ENCODE data around the gene COPE.

COPE gene

DNA sequence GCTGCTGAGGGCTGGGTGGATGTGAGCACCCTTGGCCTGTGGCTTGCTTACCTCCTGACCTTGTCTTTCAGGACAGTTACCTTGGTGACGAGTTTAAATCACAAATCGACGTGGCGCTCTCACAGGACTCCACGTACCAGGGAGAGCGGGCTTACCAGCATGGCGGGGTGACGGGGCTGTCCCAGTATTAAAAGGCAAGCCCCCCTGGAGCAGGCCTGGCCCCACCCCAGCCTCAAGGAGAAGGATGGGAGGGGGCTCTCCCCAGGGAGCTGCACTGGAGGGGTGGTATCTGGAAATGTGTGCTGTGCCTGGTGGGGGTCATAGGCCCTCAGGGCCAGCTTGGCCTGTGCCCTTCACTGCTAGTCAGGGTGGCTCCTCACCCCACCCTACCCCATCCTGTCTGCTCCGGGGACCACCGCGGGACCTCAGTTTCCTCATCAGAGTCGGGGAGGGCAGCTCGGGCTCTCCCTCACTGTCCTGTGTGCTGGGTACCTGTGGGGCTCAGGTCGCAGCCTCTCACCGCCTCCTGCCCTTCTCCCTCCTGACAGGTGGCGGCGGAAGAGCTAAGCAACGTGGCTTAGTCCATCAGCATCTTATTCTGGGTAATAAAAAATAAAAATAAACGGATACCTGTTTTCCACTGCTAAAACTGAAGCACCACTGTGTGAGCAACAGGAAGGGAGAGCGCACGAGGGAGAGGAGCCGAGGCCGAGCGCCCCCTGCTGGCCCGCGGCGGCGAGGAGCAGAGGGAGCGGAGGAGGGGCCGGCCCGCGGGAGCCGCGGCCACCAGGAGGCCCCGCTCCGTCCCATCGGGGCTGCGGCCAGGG is 53.0 kb downstream of the COPE start:
- TF ChIP-seq, protein P1, sequence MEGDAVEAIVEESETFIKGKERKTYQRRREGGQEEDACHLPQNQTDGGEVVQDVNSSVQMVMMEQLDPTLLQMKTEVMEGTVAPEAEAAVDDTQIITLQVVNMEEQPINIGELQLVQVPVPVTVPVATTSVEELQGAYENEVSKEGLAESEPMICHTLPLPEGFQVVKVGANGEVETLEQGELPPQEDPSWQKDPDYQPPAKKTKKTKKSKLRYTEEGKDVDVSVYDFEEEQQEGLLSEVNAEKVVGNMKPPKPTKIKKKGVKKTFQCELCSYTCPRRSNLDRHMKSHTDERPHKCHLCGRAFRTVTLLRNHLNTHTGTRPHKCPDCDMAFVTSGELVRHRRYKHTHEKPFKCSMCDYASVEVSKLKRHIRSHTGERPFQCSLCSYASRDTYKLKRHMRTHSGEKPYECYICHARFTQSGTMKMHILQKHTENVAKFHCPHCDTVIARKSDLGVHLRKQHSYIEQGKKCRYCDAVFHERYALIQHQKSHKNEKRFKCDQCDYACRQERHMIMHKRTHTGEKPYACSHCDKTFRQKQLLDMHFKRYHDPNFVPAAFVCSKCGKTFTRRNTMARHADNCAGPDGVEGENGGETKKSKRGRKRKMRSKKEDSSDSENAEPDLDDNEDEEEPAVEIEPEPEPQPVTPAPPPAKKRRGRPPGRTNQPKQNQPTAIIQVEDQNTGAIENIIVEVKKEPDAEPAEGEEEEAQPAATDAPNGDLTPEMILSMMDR (IDR thresholded peaks at IDR 0.05; ENCODE audit: low read depth, low read length): peak; percentile 77
- peak; percentile 66 to 67 for DNase-seq (ENCODE audit: low read depth in 2 of 2)
- H3K4me3 ChIP-seq (replicated peaks in 1 of 2; ENCODE audit: low read depth in 2 of 2, low read length in 2 of 2): no peak overlapping the region

DNA sequence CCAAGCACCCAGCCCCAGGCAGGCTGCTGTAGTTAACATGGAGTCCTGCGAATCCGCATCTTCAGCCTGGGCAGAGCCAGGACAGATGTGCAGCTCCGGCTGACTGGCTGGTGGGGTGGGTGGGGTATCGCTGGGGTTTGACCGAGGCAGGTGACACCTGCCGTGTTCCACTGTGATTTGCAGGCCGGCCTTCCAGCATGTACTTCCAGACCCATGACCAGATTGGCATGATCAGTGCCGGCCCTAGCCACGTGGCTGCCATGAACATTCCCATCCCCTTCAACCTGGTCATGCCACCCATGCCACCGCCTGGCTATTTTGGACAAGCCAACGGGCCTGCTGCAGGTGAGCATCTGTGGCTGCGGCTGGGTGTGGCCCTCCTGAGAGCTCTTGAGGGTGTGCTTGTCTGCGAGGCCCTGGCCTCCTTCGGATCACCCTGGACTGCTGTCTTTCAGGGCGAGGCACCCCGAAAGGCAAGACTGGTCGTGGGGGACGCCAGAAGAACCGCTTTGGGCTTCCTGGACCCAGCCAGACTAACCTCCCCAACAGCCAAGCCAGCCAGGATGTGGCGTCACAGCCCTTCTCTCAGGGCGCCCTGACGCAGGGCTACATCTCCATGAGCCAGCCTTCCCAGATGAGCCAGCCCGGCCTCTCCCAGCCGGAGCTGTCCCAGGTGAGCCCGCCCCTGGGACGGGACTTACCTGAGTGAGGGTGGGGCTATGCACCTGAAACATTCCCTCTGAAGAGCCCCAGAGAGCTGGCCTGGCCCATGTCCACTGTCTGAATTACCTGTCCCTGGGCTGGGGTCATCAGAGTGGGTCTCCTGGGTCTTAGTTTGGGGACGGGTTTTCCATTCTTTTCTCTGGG is 53.8 kb downstream of the COPE start:
- TF ChIP-seq, protein P1 (IDR thresholded peaks at IDR 0.05; ENCODE audit: low read depth, low read length): no peak
- DNase-seq (ENCODE audit: low read depth in 2 of 2): no peak
- H3K4me3 ChIP-seq (replicated peaks in 1 of 2; ENCODE audit: low read depth in 2 of 2, low read length in 2 of 2): no peak overlapping the region

DNA sequence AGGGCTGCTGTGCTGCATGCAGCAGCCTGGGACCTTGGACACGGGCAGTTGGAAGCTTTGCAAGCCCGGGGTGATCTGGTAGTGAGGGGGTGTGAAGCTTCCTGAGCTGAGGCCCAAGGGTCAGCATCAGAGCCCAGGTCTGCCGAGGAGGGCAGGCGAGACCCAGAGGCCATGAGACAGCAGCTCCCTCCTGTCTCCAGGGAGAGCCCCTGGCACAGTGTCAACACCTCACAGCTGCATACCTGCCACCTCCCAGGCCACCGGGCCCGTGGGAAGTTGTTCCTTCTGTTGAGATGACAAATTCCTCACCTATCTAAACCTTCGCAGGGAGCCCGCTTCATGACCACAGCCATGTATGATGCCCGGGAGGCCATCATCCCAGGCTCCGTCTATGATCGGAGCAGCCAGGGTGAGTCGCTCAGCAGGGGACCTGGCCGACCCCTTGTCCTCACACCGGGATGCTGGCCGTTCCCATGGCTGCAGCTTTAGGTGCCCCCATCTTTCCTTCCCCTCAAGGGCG is 55.3 kb downstream of the COPE start:
- no peak for DNase-seq (ENCODE audit: low read depth in 2 of 2)
- no peak overlapping the region for H3K4me3 ChIP-seq (replicated peaks in 1 of 2; ENCODE audit: low read depth in 2 of 2, low read length in 2 of 2)
- TF ChIP-seq, protein P1 (IDR thresholded peaks at IDR 0.05; ENCODE audit: low read depth, low read length): no peak

DNA sequence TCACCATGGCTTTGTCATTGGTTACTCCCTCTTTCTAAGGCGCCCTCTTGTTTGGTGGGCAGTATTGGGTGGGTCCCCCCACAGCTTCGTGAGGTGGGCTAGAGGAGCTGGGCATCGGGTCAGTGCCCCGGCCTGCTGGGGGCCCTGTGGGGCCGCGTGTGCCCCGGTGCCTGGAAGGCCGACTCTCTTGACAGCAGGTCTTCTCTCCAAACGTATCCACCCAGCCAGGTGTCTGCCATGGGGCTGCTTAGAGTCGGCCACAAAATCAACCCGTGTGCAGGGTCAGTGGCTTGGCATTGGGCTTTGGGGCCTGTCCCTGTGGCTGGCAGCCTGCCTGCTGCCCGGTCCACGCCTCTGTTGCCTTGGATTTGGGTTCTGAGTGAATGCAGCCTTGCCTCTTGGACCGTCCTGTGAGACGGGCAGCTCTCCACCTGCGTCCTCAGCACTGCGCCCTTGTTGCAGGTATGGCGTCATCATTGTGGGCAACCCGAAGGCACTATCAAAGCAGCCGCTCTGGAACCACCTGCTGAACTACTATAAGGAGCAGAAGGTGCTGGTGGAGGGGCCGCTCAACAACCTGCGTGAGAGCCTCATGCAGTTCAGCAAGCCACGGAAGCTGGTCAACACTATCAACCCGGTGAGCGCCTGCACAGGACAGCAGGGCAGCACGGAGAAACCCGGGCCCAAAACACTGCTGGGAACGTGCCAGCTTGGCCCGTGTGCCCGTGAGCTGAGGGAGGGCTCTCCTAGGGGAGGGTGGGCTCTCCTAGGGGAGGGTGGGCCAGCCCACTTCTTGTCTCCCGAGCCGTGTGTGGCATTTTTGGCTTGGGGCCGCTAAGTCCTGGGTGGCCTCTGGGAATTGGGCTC is 56.0 kb downstream of the COPE start:
- TF ChIP-seq, protein P1 (IDR thresholded peaks at IDR 0.05; ENCODE audit: low read depth, low read length): no peak
- no peak for DNase-seq (ENCODE audit: low read depth in 2 of 2)
- H3K4me3 ChIP-seq (replicated peaks in 1 of 2; ENCODE audit: low read depth in 2 of 2, low read length in 2 of 2): no peak overlapping the region

DNA sequence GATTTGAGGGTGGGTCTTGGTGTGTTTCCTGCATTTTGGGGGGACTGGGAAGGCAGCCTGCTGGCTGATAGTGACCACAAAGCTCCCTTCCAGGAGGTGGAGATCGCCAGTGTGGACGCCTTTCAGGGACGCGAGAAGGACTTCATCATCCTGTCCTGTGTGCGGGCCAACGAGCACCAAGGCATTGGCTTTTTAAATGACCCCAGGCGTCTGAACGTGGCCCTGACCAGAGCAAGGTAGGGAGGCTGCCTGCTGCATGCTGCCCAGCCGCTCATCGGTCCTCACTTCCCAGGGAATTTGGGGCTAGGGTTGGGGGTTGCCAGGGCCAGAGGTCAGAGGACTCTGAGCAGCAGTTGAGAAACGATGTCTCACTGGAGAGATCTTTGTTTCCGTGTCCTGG is 57.3 kb downstream of the COPE start:
- no peak overlapping the region for H3K4me3 ChIP-seq (replicated peaks in 1 of 2; ENCODE audit: low read depth in 2 of 2, low read length in 2 of 2)
- TF ChIP-seq, protein P1 (IDR thresholded peaks at IDR 0.05; ENCODE audit: low read depth, low read length): no peak
- DNase-seq (ENCODE audit: low read depth in 2 of 2): no peak

DNA sequence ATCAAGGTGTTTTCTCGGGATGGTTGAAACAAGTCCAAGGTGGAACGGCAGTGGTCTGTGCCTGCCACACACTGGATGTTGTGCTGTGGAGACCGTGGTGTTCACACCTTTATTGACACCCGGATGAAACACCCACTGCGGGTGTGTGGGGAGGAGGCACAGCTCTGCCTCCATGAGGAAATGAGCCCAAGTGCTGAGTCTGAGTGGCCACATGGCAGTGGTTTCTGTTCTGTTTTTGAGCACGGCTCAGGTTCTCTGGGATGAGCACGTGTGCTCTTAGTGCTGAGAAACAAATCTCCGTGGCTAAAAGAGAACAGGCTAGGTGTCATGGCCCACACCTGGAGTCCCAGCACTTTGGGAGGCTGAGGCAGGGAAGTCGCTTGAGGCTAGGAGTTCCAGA is 58.0 kb downstream of the COPE start:
- H3K4me3 ChIP-seq (replicated peaks in 1 of 2; ENCODE audit: low read depth in 2 of 2, low read length in 2 of 2): no peak overlapping the region
- TF ChIP-seq, protein P1 (IDR thresholded peaks at IDR 0.05; ENCODE audit: low read depth, low read length): no peak
- no peak for DNase-seq (ENCODE audit: low read depth in 2 of 2)

All from cardiac fibroblast (primary cell).